ENCODE data around the gene ADCYAP1R1.

DNA sequence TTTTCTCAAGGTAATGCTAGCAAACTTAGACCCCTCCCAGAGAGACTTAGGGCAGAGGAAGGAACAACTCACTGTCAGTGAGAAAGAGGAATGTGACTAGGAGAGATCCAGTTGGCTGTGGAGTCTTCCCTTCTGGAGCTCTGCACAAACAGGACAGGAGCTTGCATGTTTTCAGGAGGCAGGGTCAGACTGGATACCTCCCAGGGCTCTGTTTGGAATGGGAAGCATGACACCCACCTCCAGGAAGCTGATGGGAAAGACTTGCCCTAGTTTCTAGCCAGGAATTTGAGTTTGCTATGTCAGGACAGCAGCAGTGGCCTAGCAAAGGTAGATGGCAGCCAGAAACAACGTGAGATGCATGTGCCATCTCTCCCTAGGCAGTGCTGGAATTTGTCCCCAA lies 47.7 kb upstream of the ADCYAP1R1 start:
- TF ChIP-seq CTCF (IDR thresholded peaks at IDR 0.05) = no peak
- TF ChIP-seq POLR2A (IDR thresholded peaks at IDR 0.05) = no peak
